PFSK-1 (cell line): ENCODE measurements around the gene SMARCA4.

Experiments used
- POLR2AphosphoS5 ChIP-seq: IDR thresholded peaks from 2 replicates; pipeline ENCODE4 v1.6.1; 2012; ENCODE audit warnings: low read depth, mild to moderate bottlenecking, control low read depth, low read length, moderate library complexity
- TAF1 ChIP-seq: IDR thresholded peaks from 2 replicates; pipeline ENCODE4 v1.6.1; 2012; ENCODE audit warnings: low read length, control low read depth, borderline replicate concordance; ENCODE audit not compliant: insufficient read depth
- TF ChIP-seq, protein P1 (sequence below), 2 experiments: IDR thresholded peaks; 2 replicates each; pipeline versions ENCODE4 v1.6.1 to v1.8.0; 2011 to 2012; ENCODE audit warnings: low read depth in 2 of 2, low read length in 2 of 2, control low read depth in 1 of 2, inconsistent platforms in 1 of 2, mild to moderate bottlenecking in 1 of 2, moderate library complexity in 1 of 2; ENCODE audit not compliant: insufficient read depth in 1 of 2

DNA sequence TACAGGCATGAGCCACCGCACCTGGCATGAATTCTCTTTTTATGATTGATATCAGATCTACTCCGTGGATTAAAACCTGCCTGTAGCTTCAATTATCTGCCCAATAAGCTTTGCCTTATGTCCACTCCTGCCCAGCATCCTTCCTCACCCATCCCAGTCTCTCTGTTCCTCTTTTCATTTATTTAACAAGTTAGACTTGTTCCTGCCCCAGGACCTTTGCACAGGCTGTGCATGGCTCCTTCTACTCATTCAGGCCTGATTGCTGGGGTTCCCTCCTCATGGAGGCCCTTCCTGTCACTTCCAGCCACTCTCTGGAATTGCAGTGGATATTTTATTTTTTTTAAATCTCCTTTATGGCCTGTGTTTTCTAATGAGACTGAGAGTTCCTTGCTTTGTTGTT lies 27.6 kb downstream of the SMARCA4 start:
- no peak for TF ChIP-seq POLR2AphosphoS5
- TF ChIP-seq, protein P1, sequence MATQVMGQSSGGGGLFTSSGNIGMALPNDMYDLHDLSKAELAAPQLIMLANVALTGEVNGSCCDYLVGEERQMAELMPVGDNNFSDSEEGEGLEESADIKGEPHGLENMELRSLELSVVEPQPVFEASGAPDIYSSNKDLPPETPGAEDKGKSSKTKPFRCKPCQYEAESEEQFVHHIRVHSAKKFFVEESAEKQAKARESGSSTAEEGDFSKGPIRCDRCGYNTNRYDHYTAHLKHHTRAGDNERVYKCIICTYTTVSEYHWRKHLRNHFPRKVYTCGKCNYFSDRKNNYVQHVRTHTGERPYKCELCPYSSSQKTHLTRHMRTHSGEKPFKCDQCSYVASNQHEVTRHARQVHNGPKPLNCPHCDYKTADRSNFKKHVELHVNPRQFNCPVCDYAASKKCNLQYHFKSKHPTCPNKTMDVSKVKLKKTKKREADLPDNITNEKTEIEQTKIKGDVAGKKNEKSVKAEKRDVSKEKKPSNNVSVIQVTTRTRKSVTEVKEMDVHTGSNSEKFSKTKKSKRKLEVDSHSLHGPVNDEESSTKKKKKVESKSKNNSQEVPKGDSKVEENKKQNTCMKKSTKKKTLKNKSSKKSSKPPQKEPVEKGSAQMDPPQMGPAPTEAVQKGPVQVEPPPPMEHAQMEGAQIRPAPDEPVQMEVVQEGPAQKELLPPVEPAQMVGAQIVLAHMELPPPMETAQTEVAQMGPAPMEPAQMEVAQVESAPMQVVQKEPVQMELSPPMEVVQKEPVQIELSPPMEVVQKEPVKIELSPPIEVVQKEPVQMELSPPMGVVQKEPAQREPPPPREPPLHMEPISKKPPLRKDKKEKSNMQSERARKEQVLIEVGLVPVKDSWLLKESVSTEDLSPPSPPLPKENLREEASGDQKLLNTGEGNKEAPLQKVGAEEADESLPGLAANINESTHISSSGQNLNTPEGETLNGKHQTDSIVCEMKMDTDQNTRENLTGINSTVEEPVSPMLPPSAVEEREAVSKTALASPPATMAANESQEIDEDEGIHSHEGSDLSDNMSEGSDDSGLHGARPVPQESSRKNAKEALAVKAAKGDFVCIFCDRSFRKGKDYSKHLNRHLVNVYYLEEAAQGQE (IDR thresholded peaks at IDR 0.05; ENCODE audit: insufficient read depth in 1 of 2, low read depth in 2 of 2, low read length in 2 of 2), result no peak
- no peak for TF ChIP-seq TAF1
